ENCODE measurements around the gene OTOF. TPM values are rescaled to one million over a fixed set of nuclear protein-coding genes. Genes with fewer than 3 reads are reported as not detected.

Gene OTOF
- polyA plus RNA-seq, 3 donors: 0.51 TPM; not detected in 2

DNA sequence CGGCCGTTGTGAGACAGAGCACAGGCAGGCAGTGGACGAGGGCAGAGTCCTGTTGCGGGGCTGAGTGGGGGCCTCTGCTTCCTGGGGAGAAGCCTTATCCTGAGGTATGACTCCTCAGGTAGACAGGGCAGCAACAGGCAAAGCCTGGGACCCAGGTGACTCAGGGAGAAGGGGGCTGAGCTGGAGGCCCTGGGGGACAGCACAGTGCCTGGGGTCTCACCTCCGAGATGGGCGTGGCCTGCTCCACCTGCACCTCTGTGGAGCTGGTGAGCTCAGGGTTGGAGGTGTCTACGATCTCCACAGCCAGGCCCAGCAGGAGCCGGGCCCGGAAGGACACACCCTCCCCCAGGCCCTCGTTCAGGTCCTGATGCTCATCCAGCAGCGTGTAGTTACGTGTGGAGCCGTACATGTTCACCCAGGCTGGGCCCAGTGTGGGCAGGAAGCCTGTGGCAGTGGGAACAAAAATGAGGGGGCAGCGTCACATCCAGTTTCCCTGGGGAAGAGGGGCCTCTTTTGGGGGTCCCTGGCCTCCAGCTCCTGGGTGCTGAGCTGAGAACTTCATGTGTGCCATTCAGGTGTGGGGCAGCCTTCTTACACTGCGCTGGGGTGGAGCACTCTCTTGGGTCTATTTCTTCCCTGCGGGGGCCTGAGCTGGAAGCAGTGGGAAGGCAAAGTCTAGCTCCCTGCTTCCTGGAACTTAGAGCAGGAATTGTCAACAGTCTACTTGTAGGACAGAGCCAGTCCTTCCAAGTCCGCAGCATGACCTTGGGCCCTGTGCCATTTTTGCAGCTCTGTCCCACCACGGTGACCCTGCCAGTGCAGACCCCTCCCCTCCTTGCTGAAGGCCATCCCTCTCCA lies 2.9 kb upstream of the OTOF start:
- DNase-seq: no peak
- Histone ChIP-seq H3K4me2 (replicated peaks; ENCODE audit: extremely low read depth, low read length, poor library complexity, severe bottlenecking) (no peak overlapping the region), H3K4me1 (ENCODE audit: control insufficient read depth in 1 of 2, insufficient read depth in 2 of 2, low read length in 2 of 2) (peaks cover 5 to 8% of the 10 kb centered on the region in 2 donors), H2AFZ (ENCODE audit: insufficient read depth, low read depth, low read length, poor library complexity, severe bottlenecking) (no peak overlapping the region), H3K79me2 (ENCODE audit: insufficient read depth, low read length) (no peaks in the 10 kb centered on the region), H3K4me3 (replicated peaks in 1 of 3; ENCODE audit: low read depth in 2 of 3, low read length in 3 of 3) (no peak overlapping the region), H4K20me1 (ENCODE audit: insufficient read depth, low read length) (no peaks in the 10 kb centered on the region), H3K9ac (ENCODE audit: insufficient read depth, low read length, poor library complexity, severe bottlenecking) (no peak overlapping the region), H3K27ac (ENCODE audit: low read depth in 1 of 2, low read length in 2 of 2) (no peak overlapping the region), H3K9me3 (replicated peaks in 1 of 2; ENCODE audit: control insufficient read depth in 1 of 2, insufficient read depth in 1 of 2, low read length in 2 of 2) (no peaks in the 10 kb centered on the region), H3K36me3 (replicated peaks in 1 of 2; ENCODE audit: control insufficient read depth in 1 of 2, insufficient read depth in 2 of 2, low read length in 2 of 2) (no peaks in the 10 kb centered on the region), H3K27me3 (ENCODE audit: control insufficient read depth in 2 of 2, insufficient read depth in 2 of 2, low read length in 2 of 2) (no peaks in the 10 kb centered on the region)
- Mint-ChIP-seq H3K36me3 (no peaks in the 10 kb centered on the region), H3K27ac (peak overlapping the region in 1 of 7 donors; percentile 13), H3K27me3 (ENCODE audit: low read depth in 3 of 3) (peaks cover 8 to 11% (median 10%) of the 10 kb centered on the region in 3 donors), H3K4me3 (no peak overlapping the region), H3K9me3 (peaks cover 0 to 3% (median 0%) of the 10 kb centered on the region in 7 donors), H3K4me1 (peaks cover 6% of the 10 kb centered on the region)
- WGBS (ENCODE audit: insufficient coverage): 96% methylated on average over 14 of the region's 18 CpGs
- TF ChIP-seq, protein P1, sequence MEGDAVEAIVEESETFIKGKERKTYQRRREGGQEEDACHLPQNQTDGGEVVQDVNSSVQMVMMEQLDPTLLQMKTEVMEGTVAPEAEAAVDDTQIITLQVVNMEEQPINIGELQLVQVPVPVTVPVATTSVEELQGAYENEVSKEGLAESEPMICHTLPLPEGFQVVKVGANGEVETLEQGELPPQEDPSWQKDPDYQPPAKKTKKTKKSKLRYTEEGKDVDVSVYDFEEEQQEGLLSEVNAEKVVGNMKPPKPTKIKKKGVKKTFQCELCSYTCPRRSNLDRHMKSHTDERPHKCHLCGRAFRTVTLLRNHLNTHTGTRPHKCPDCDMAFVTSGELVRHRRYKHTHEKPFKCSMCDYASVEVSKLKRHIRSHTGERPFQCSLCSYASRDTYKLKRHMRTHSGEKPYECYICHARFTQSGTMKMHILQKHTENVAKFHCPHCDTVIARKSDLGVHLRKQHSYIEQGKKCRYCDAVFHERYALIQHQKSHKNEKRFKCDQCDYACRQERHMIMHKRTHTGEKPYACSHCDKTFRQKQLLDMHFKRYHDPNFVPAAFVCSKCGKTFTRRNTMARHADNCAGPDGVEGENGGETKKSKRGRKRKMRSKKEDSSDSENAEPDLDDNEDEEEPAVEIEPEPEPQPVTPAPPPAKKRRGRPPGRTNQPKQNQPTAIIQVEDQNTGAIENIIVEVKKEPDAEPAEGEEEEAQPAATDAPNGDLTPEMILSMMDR (IDR thresholded peaks at IDR 0.05): no peak
- intact Hi-C loops (cut with micrococcal nuclease): no loop called here

DNA sequence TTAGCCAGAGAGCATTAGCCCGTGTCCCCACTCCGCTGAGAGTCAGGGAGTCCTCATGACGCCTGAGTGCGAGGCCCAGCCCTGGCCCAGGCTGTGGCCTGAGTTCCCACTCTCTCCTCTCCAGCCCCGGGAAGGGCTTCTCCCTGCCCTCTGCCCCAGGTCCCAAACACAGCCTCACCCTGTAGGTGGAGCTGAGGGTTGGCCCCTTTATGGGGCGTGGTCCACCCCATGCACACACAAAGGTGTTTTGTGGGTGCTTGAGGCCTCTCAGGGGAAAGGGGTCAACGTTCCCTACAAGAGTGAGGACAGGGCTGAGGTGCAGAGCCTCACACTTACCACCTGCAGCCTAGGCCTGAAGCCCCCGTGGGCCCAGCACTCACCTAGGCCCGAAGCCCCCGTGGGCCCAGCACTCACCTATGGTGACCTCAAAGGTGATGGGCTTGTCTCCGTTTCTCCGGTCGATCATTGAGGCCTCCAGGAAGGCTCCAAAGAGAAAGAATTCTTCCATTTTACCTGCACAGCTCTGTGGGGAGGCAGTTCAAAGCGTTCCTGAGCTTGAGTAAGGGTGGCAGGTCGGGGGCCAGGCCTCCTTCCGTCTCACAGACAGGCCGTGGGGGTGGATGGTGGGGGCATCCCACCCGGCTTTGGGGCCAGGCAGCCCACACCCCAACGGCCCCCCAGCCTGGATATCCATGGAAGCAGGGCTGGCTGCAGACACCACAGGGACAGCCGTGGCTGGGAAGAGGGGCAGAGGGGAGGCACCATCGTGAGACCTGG lies 2.1 kb upstream of the OTOF start:
- no peak overlapping the region for H3K9ac ChIP-seq (ENCODE audit: insufficient read depth, low read length, poor library complexity, severe bottlenecking)
- WGBS (ENCODE audit: insufficient coverage): 97% methylated on average over 10 of the region's 21 CpGs
- no peak overlapping the region for H3K4me3 ChIP-seq (replicated peaks in 1 of 3; ENCODE audit: low read depth in 2 of 3, low read length in 3 of 3)
- no peak for DNase-seq
- no peak overlapping the region for H3K4me2 ChIP-seq (replicated peaks; ENCODE audit: extremely low read depth, low read length, poor library complexity, severe bottlenecking)
- no peaks in the 10 kb centered on the region for H3K27me3 ChIP-seq (ENCODE audit: control insufficient read depth in 2 of 2, insufficient read depth in 2 of 2, low read length in 2 of 2)
- peaks cover 5 to 8% of the 10 kb centered on the region in 2 donors for H3K4me1 ChIP-seq (ENCODE audit: control insufficient read depth in 1 of 2, insufficient read depth in 2 of 2, low read length in 2 of 2)
- H3K4me3 Mint-ChIP-seq: no peak overlapping the region
- H3K36me3 ChIP-seq (replicated peaks in 1 of 2; ENCODE audit: control insufficient read depth in 1 of 2, insufficient read depth in 2 of 2, low read length in 2 of 2): no peaks in the 10 kb centered on the region
- H3K79me2 ChIP-seq (ENCODE audit: insufficient read depth, low read length): no peaks in the 10 kb centered on the region
- intact Hi-C loops (cut with micrococcal nuclease): no loop called here
- no peak overlapping the region for H3K27ac ChIP-seq (ENCODE audit: low read depth in 1 of 2, low read length in 2 of 2)
- H4K20me1 ChIP-seq (ENCODE audit: insufficient read depth, low read length): no peaks in the 10 kb centered on the region
- no peak overlapping the region for H3K27ac Mint-ChIP-seq
- H3K4me1 Mint-ChIP-seq: peaks cover 6% of the 10 kb centered on the region
- no peaks in the 10 kb centered on the region for H3K9me3 ChIP-seq (replicated peaks in 1 of 2; ENCODE audit: control insufficient read depth in 1 of 2, insufficient read depth in 1 of 2, low read length in 2 of 2)
- H2AFZ ChIP-seq (ENCODE audit: insufficient read depth, low read depth, low read length, poor library complexity, severe bottlenecking): no peak overlapping the region
- no peaks in the 10 kb centered on the region for H3K36me3 Mint-ChIP-seq
- H3K27me3 Mint-ChIP-seq (ENCODE audit: low read depth in 3 of 3): peaks cover 8 to 11% (median 8%) of the 10 kb centered on the region in 3 donors
- H3K9me3 Mint-ChIP-seq: peaks cover 0 to 3% (median 0%) of the 10 kb centered on the region in 7 donors
- TF ChIP-seq, protein P1 (IDR thresholded peaks at IDR 0.05): no peak

All from CD14-positive monocyte (primary cell).